Bronchial epithelial cell (primary cell): Measurements from ENCODE around the gene MKRN2OS. TPM values are rescaled to one million over a fixed set of nuclear protein-coding genes. Genes with fewer than 3 reads are reported as not detected.

ENCODE experiments used
- DNase-seq: peaks from one replicate; pipeline ENCODE4 v3.0.0-alpha.2; 2010; ENCODE audit warnings: low read depth
- FAIRE-seq: peaks from 2 replicates; lab custom pipeline; 2011; peaks lifted over from hg19 to GRCh38; lab: Jason Lieb, UNC
- H3K27me3 ChIP-seq: 2 replicates; pipeline ENCODE4 v1.5.1; 2011; ENCODE audit warnings: low read length; ENCODE audit not compliant: control insufficient read depth, insufficient read depth
- H3K36me3 ChIP-seq: 2 replicates; pipeline ENCODE4 v1.5.1; 2011; ENCODE audit warnings: low read length; ENCODE audit not compliant: control insufficient read depth, insufficient read depth
- H3K4me3 ChIP-seq: 2 replicates; pipeline ENCODE4 v1.5.1; 2011; ENCODE audit warnings: mild to moderate bottlenecking, low read depth, low read length, control low read depth
- CTCF ChIP-seq: IDR thresholded peaks from 2 replicates; pipeline ENCODE4 v1.5.1; 2011; ENCODE audit warnings: mild to moderate bottlenecking, moderate library complexity, low read length, control low read depth, inconsistent platforms; ENCODE audit not compliant: insufficient read depth, severe bottlenecking
- total RNA-seq: library from RNA; depleted of rRNA; stranded (reverse); fragments of >200 nt; gene quantifications from 2 replicates; pipeline ENCODE4 v1.2.1, GENCODE V29; 2014

MKRN2OS gene
- total RNA-seq, 1 donor from 2014 or later, result 2.1 TPM

DNA sequence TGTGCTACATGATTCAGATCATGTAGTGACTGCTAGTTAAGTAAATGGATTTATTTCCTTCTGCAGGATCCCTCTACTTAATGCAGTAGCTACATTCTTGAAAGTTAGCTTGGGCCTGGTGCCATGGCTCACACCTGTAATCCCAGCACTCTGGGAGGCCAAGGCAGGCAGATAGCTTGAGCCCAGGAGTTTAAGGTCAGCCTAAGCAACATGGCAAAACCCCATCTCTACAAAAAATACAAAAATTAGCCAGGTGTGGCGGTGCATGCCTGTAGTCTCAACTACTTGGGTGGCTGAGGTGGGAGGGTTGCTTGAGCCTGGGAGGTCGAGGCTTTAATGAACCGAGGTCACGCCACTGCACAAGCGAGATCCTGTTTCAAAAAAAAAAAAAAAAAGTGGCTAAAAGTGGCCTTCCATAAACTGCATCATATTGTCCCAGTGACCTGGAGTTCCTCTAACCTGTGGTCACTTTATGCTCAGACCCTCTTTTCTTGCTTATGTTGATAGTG is 39.0 kb downstream of the MKRN2OS start:
- DNase-seq (no peak), FAIRE-seq (no peak)
- Histone ChIP-seq H3K4me3 (no peak overlapping the region), H3K36me3 (peaks cover 11% of the 10 kb centered on the region), H3K27me3 (no peaks in the 10 kb centered on the region)
- TF ChIP-seq CTCF, result no peak

DNA sequence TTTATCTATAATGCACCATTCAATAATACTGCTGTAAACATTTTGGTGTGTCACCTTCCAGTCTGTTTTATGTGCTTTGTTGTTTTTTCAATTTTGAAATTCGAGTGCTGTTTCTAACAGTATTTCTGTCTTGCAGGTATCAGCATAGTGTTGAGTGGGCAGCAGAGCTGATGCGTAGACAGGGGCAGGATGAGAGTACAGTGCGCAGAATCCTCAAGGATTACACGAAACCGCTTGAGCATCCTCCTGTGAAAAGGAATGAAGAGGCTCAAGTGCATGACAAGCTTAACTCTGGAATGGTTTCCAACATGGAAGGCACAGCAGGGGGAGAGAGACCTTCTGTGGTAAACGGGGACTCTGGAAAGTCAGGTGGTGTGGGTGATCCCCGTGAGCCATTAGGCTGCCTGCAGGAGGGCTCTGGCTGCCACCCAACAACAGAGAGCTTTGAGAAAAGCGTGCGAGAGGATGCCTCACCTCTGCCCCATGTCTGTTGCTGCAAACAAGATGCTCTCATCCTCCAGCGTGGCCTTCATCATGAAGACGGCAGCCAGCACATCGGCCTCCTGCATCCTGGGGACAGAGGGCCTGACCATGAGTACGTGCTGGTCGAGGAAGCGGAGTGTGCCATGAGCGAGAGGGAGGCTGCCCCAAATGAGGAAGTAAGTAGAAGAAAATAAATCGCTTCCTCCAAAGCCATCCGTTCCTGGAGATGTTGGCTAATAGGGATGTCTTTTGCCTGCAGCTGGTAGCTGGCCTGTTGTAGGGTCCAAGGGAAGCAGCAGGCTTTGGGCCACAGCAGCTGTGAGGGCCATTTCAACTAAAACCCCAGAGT is 42.0 kb downstream of the MKRN2OS start:
- Histone ChIP-seq H3K4me3 (no peak overlapping the region), H3K36me3 (peaks cover 15% of the 10 kb centered on the region), H3K27me3 (no peaks in the 10 kb centered on the region)
- DNase-seq (no peak), FAIRE-seq (no peak)
- TF ChIP-seq CTCF, result no peak

DNA sequence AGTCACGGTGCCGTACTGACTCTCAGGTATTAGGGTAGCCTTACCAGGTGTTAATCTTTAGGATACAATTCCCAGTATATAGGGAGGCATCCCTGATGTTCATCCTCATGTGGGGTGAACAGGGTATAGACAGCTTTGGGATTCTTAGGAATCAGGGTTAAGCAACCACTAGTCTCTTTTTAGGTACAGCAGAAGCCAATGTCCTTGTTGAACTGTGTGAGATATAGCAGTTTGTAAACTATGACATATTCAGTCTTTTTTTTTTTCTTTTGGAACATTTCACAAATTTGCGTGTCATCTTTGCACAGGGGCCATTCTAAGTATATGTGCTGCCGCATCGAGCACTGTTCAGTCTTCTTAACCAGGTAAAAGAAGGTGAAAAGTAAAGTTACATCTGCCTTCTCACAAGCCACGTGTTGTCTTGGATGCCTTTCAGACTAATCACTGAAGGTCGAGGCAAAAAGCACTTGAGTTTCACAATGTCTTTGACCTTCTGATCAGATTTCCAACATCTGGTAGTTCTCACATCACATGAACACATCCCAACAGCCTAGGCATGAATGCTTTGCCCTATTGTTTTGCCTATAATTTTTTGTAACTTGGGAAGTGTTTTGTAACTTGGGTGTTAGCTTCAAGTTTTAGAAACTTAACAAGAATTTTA is 43.8 kb downstream of the MKRN2OS start:
- Histone ChIP-seq H3K36me3 (peaks cover 17% of the 10 kb centered on the region), H3K4me3 (no peak overlapping the region), H3K27me3 (no peaks in the 10 kb centered on the region)
- DNase-seq, result peak; percentile 7
- no peak for TF ChIP-seq CTCF
- FAIRE-seq, result no peak

DNA sequence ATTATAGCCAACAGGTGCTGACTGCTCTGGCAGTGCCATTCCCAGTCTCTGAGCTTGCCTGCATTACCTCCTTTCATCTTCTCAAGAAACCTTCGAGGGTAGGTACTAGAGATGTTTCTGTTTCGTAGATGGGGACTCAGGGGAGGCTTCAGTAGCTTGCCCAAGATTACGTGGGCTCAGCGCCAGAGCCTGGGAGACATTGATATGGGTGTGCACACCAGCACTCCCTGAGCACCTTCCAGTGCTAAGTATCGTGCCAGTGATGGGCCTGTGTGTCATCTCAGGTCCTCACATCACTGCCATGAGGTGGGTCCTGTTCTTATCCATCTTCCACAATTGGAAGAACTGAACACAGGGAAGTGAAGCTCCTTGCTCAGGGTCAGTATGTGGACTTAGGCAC is 45.8 kb downstream of the MKRN2OS start:
- TF ChIP-seq CTCF, result no peak
- DNase-seq, result no peak
- H3K27me3 ChIP-seq, result no peaks in the 10 kb centered on the region
- no peak for FAIRE-seq
- H3K36me3 ChIP-seq, result peaks cover 17% of the 10 kb centered on the region
- no peak overlapping the region for H3K4me3 ChIP-seq

DNA sequence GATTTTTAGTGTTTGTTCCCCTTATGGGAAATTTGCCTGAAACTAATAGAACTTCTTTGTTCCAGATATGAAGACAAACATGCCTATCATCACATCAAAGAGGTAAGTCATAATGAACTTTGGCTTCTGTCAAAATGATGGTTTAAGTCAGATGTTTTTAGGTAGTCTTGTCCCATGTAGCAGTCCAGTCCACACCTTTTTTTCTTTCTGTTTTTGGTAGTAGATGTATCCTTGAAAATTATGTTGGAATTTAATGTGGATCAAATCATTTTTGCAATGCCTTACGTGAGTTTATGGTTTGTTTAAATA is 48.9 kb downstream of the MKRN2OS start:
- no peak for DNase-seq
- no peaks in the 10 kb centered on the region for H3K27me3 ChIP-seq
- no peak for FAIRE-seq
- TF ChIP-seq CTCF, result no peak
- H3K4me3 ChIP-seq, result no peak overlapping the region
- H3K36me3 ChIP-seq, result peaks cover 8% of the 10 kb centered on the region
